DND-41 (cell line): Measurements from ENCODE around the gene ITIH5.

Experiments used
- ATAC-seq: fragments of 200-7000 bp; cut with Tn5 transposase; 3 replicates; pipeline ENCODE4 v1.9.1; 2021; ENCODE audit warnings: low read depth; ENCODE audit not compliant: insufficient read depth
- DNase-seq: peaks from one replicate; pipeline ENCODE4 v3.0.0-alpha.2; 2020
- H2AFZ ChIP-seq: 2 replicates; pipeline ENCODE4 v1.6.0; 2012; ENCODE audit warnings: low read depth, low read length
- H3K27ac ChIP-seq: 2 replicates; pipeline ENCODE4 v1.5.1; 2012; ENCODE audit warnings: low read length, inconsistent platforms
- H3K27me3 ChIP-seq: fragments of 200-600 bp; sonication (generic); 2 replicates; pipeline ENCODE4 v1.6.0; 2012; ENCODE audit warnings: low read length, mild to moderate bottlenecking, inconsistent platforms; ENCODE audit not compliant: insufficient read depth, poor library complexity
- H3K36me3 ChIP-seq: 2 replicates; pipeline ENCODE4 v1.5.1; 2012; ENCODE audit warnings: low read length, inconsistent platforms; ENCODE audit not compliant: insufficient read depth
- H3K4me1 ChIP-seq: 2 replicates; pipeline ENCODE4 v1.5.1; 2012; ENCODE audit warnings: mild to moderate bottlenecking, low read length; ENCODE audit not compliant: insufficient read depth
- H3K4me2 ChIP-seq: 2 replicates; pipeline ENCODE4 v1.6.0; 2012; ENCODE audit warnings: mild to moderate bottlenecking, moderate library complexity, low read length, inconsistent platforms; ENCODE audit not compliant: insufficient read depth
- H3K4me3 ChIP-seq, 2 experiments: fragments of 200-600 bp in 1 of 2; shearing (Covaris generic) in 1 of 2; 2 replicates each; pipeline ENCODE4 v1.5.1; 2012 to 2016; ENCODE audit warnings: inconsistent platforms in 2 of 2, low read length in 2 of 2, mild to moderate bottlenecking in 2 of 2, low read depth in 1 of 2, moderate library complexity in 1 of 2
- H3K79me2 ChIP-seq: 2 replicates; pipeline ENCODE4 v1.6.0; 2012; ENCODE audit warnings: low read length, inconsistent platforms; ENCODE audit not compliant: insufficient read depth
- H3K9ac ChIP-seq: 2 replicates; pipeline ENCODE4 v1.6.0; 2012; ENCODE audit warnings: low read depth, mild to moderate bottlenecking, inconsistent platforms, low read length, moderate library complexity
- H3K9me3 ChIP-seq: 2 replicates; pipeline ENCODE4 v1.5.1; 2012; ENCODE audit warnings: low read length, moderate library complexity, mild to moderate bottlenecking, inconsistent platforms; ENCODE audit not compliant: insufficient read depth, severe bottlenecking
- H4K20me1 ChIP-seq: 2 replicates; pipeline ENCODE4 v1.6.0; 2012; ENCODE audit warnings: low read length; ENCODE audit not compliant: insufficient read depth
- EZH2 ChIP-seq: IDR thresholded peaks from 3 replicates; pipeline ENCODE4 v1.6.1; 2012; ENCODE audit warnings: borderline replicate concordance, low read depth, mild to moderate bottlenecking, moderate library complexity, low read length, inconsistent platforms; ENCODE audit not compliant: severe bottlenecking
- TF ChIP-seq, protein P1 (sequence below): IDR thresholded peaks from 2 replicates; pipeline ENCODE4 v1.5.1; 2012; ENCODE audit warnings: borderline replicate concordance, low read length, moderate library complexity, mild to moderate bottlenecking; ENCODE audit not compliant: poor library complexity, severe bottlenecking; ENCODE audit errors: extremely low read depth

Gene ITIH5

DNA sequence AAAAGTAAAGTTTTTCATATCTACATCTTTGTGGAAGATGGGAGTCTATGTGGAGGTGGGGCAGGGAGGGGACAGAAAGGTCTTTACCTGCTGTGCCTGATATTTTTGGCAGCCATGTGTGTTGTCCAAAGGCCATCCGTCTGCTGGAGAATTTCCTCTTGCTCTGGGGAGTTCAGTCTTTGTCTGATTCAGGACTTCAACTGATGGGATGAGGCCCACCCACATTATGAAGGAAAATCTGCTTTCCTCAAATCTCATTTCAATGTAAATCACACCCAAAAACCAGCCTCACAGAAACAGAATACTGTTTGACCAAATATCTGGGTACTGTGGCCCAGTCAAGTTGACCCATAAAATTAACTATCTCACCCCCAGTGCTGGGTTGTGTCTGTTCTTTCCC is 12.5 kb upstream of the ITIH5 start:
- H3K27me3 ChIP-seq, result no peaks in the 10 kb centered on the region
- no peak overlapping the region for H2AFZ ChIP-seq
- no peaks in the 10 kb centered on the region for H4K20me1 ChIP-seq
- H3K4me2 ChIP-seq, result no peak overlapping the region
- ATAC-seq (no peak), DNase-seq (no peak)
- H3K9ac ChIP-seq, result no peak overlapping the region
- no peaks in the 10 kb centered on the region for H3K4me1 ChIP-seq
- H3K9me3 ChIP-seq, result no peaks in the 10 kb centered on the region
- no peak for TF ChIP-seq EZH2
- TF ChIP-seq, protein P1, sequence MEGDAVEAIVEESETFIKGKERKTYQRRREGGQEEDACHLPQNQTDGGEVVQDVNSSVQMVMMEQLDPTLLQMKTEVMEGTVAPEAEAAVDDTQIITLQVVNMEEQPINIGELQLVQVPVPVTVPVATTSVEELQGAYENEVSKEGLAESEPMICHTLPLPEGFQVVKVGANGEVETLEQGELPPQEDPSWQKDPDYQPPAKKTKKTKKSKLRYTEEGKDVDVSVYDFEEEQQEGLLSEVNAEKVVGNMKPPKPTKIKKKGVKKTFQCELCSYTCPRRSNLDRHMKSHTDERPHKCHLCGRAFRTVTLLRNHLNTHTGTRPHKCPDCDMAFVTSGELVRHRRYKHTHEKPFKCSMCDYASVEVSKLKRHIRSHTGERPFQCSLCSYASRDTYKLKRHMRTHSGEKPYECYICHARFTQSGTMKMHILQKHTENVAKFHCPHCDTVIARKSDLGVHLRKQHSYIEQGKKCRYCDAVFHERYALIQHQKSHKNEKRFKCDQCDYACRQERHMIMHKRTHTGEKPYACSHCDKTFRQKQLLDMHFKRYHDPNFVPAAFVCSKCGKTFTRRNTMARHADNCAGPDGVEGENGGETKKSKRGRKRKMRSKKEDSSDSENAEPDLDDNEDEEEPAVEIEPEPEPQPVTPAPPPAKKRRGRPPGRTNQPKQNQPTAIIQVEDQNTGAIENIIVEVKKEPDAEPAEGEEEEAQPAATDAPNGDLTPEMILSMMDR, result no peak
- H3K36me3 ChIP-seq, result no peaks in the 10 kb centered on the region
- no peaks in the 10 kb centered on the region for H3K79me2 ChIP-seq
- H3K27ac ChIP-seq, result no peak overlapping the region
- H3K4me3 ChIP-seq, result no peak overlapping the region

DNA sequence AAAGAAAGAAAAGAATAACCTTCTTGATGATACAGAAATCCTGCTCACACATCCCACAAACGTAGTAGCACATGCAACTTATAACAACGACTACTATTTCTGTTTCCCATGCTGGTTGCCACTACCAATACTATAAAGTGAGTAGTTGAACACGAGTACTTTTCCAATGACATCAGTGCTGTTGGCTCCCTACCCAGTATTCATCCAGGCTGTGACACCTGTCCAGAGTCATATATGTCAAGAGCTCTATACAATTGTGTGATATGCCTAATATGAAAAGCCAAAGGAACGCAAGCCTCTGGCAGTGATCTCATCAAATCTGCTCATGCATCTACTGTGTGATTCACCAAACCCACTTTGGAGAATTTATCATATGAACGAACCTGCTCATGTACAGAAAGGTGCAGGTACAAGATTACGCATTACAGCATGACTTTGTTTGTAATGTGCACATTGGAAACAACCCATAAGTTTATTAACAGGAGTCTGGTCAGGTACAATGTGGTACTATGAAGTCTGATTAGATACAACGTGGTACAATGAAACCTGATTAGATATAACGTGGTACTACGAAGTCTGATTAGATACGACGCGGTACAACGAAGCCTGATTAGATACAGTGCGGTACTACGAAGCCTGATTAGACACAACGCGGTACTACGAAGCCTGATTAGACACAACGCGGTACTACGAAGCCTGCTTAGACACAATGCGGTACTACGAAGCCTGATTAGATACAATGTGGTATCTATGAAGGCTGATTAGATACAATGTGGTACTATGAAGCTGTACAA is 5.8 kb upstream of the ITIH5 start:
- DNase-seq, result no peak
- Histone ChIP-seq H3K27ac (no peak overlapping the region), H3K4me3 (no peak overlapping the region), H4K20me1 (no peaks in the 10 kb centered on the region), H3K9ac (no peak overlapping the region), H3K27me3 (no peaks in the 10 kb centered on the region), H3K36me3 (no peaks in the 10 kb centered on the region), H3K9me3 (no peaks in the 10 kb centered on the region), H3K4me2 (no peak overlapping the region), H3K4me1 (no peaks in the 10 kb centered on the region), H2AFZ (no peak overlapping the region), H3K79me2 (no peaks in the 10 kb centered on the region)
- no peak for TF ChIP-seq EZH2
- ATAC-seq, result no peak

DNA sequence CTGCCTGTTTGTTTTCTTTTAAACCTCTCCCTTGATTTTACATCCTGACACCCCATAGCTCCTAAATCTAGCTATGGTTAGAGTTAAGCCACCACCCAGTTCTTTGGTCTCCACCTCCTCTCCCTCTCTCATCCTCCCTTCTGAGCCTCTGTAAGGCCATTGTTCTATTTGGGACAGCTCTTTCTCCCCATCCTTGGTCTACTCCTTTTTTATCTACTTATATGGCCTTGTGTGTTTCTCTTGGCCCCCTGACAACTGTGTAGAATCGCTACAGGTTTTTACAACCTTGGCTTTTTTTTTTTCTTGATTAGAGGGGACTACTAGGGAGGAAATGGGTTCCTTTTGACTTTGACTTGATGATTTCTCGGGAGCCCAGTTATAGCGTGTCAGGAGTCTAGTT is 3.4 kb upstream of the ITIH5 start:
- no peaks in the 10 kb centered on the region for H3K4me1 ChIP-seq
- no peak overlapping the region for H3K27ac ChIP-seq
- no peaks in the 10 kb centered on the region for H3K36me3 ChIP-seq
- TF ChIP-seq EZH2, result no peak
- TF ChIP-seq, protein P1, result no peak
- ATAC-seq, result no peak
- H3K4me3 ChIP-seq, result no peak overlapping the region
- no peak overlapping the region for H3K4me2 ChIP-seq
- no peaks in the 10 kb centered on the region for H3K9me3 ChIP-seq
- no peak overlapping the region for H3K9ac ChIP-seq
- no peak for DNase-seq
- H4K20me1 ChIP-seq, result no peaks in the 10 kb centered on the region
- no peak overlapping the region for H2AFZ ChIP-seq
- no peaks in the 10 kb centered on the region for H3K27me3 ChIP-seq
- H3K79me2 ChIP-seq, result no peaks in the 10 kb centered on the region

DNA sequence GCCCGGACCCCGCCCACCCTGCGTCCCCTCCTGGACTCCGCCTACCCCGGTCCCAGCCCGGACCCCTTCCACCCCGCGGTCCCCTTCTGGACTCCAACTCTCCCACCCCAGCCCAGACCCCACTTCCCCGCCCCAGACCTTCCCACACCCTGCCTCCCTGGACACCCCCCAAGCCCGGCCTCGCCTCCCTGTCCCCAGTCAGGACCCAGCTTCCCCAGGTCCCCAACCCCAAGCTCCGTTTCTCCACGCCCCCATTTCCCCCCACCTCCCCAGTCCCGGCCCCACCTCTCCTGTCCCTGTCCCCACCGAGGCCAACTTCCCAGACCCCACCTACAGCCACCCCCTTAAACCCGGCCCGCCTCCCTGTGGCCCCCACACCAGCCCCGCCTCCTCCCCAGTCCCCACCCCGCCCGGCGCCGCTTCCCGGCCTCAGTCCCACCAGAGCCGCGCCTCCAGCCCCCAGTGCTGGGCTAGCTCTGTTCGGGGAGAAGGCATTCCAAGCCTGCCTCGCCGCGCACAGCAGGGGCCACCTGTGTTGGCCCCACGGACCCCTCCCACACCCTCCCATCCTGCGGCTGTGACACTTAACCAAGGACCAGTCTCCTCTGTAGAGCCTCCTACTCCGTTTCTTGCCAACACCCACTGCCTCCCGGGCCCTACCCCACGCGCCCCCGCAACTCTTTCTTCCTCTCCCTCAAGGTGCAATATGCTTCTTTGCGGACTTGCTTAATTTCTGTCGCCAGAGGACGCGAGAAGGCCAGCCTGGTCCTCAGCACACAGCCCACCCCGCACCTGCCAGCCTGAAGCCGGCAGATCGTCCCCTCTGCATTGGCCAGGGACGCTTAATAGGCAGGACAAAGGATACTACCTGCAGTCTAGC is 736 bp upstream of the ITIH5 start:
- no peaks in the 10 kb centered on the region for H3K79me2 ChIP-seq
- ATAC-seq (no peak), DNase-seq (no peak)
- no peak overlapping the region for H3K9ac ChIP-seq
- H3K4me2 ChIP-seq, result no peak overlapping the region
- H2AFZ ChIP-seq, result no peak overlapping the region
- H3K4me1 ChIP-seq, result no peaks in the 10 kb centered on the region
- no peaks in the 10 kb centered on the region for H4K20me1 ChIP-seq
- no peak for TF ChIP-seq EZH2
- TF ChIP-seq, protein P1, result no peak
- no peak overlapping the region for H3K4me3 ChIP-seq
- H3K27me3 ChIP-seq, result no peaks in the 10 kb centered on the region
- H3K27ac ChIP-seq, result no peak overlapping the region
- H3K36me3 ChIP-seq, result no peaks in the 10 kb centered on the region
- no peaks in the 10 kb centered on the region for H3K9me3 ChIP-seq
